Cardiac muscle cell (in vitro differentiated cells and primary cell): ENCODE measurements around the gene CDKN1A. TPM values are rescaled to one million over a fixed set of nuclear protein-coding genes. Genes with fewer than 3 reads are reported as not detected.

Source experiments
- DNase-seq, 2 donors: peaks; one replicate each; pipeline versions ENCODE4 v3.0.0 to v3.0.0-alpha.2; 2010 to 2017; ENCODE audit warnings: low read depth in 1 of 2, low spot score in 1 of 2
- H3K27ac ChIP-seq: fragments of 200-600 bp; sonication (generic); 2 replicates; pipeline ENCODE4 v1.5.1; 2016
- H3K27me3 ChIP-seq: fragments of 200-600 bp; sonication (generic); 2 replicates; pipeline ENCODE4 v1.6.0; 2016; ENCODE audit warnings: control low read depth
- H3K36me3 ChIP-seq: fragments of 200-600 bp; sonication (generic); 2 replicates; pipeline ENCODE4 v1.5.1; 2016; ENCODE audit warnings: control low read depth
- H3K4me1 ChIP-seq: fragments of 200-600 bp; sonication (generic); 2 replicates; pipeline ENCODE4 v1.8.1; 2017; ENCODE audit warnings: low read depth, mild to moderate bottlenecking, mixed run types
- H3K4me3 ChIP-seq: fragments of 200-600 bp; sonication (generic); 2 replicates; pipeline ENCODE4 v1.5.1; 2016; ENCODE audit warnings: mild to moderate bottlenecking
- H3K9me3 ChIP-seq: fragments of 200-600 bp; sonication (generic); 2 replicates; pipeline ENCODE4 v1.5.1; 2017; ENCODE audit warnings: low read depth, mild to moderate bottlenecking, control low read depth
- polyA plus RNA-seq: library from polyadenylated mRNA; unstranded; fragments of >200 nt; fragmentation: Nextera tagmentation; extraction: Ambion mirVana; gene quantifications from 2 replicates; pipeline ENCODE4 v1.2.1, GENCODE V29; 2016
- total RNA-seq: library from RNA; depleted of rRNA; stranded (reverse); fragments of >200 nt; gene quantifications from 2 replicates; pipeline ENCODE4 v1.2.3, GENCODE V29; 2016
- TF ChIP-seq, protein P1 (sequence below): IDR thresholded peaks from 2 replicates; pipeline ENCODE4 v1.5.1; 2012; ENCODE audit warnings: low read depth, mild to moderate bottlenecking, low read length

Gene CDKN1A
- total and polyA plus RNA-seq, 2 experiments from 2014 or later, result 60.8 to 141 TPM

DNA sequence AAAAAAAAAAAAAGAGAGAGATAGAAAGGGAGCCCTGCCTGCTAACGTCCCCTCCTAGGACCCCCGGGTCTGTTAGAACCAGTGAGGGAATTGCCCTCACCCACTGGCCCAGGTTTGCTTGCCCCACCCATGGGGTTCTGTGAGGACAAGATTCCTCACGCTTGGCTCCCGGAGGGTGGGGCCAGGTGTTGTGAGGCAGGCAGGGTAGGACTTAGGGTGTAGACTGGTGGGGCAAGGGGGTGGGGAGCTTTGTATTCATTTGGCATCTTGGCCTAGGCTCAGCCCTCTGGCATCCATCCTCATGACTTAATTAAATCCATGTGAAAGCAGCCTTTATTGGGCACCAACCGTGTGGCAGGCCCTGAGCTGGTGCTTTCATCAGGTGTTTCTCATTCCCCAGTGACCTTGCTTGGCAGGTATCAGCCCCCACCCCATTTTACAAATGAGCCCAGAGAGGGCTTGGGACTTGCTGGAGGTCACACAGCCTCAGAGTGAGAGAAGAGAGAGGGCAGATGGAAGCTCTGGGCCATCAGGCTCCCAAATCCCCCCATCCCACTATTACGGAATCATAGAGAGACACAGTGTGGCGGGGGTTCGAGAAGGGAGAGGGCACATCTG is 38.1 kb downstream of the CDKN1A start:
- Histone ChIP-seq H3K9me3 (no peaks in the 10 kb centered on the region), H3K36me3 (no peaks in the 10 kb centered on the region), H3K4me1 (no peaks in the 10 kb centered on the region), H3K27me3 (no peaks in the 10 kb centered on the region), H3K4me3 (no peak overlapping the region), H3K27ac (no peak overlapping the region)
- TF ChIP-seq, protein P1, sequence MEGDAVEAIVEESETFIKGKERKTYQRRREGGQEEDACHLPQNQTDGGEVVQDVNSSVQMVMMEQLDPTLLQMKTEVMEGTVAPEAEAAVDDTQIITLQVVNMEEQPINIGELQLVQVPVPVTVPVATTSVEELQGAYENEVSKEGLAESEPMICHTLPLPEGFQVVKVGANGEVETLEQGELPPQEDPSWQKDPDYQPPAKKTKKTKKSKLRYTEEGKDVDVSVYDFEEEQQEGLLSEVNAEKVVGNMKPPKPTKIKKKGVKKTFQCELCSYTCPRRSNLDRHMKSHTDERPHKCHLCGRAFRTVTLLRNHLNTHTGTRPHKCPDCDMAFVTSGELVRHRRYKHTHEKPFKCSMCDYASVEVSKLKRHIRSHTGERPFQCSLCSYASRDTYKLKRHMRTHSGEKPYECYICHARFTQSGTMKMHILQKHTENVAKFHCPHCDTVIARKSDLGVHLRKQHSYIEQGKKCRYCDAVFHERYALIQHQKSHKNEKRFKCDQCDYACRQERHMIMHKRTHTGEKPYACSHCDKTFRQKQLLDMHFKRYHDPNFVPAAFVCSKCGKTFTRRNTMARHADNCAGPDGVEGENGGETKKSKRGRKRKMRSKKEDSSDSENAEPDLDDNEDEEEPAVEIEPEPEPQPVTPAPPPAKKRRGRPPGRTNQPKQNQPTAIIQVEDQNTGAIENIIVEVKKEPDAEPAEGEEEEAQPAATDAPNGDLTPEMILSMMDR, result no peak
- DNase-seq, result no peak

DNA sequence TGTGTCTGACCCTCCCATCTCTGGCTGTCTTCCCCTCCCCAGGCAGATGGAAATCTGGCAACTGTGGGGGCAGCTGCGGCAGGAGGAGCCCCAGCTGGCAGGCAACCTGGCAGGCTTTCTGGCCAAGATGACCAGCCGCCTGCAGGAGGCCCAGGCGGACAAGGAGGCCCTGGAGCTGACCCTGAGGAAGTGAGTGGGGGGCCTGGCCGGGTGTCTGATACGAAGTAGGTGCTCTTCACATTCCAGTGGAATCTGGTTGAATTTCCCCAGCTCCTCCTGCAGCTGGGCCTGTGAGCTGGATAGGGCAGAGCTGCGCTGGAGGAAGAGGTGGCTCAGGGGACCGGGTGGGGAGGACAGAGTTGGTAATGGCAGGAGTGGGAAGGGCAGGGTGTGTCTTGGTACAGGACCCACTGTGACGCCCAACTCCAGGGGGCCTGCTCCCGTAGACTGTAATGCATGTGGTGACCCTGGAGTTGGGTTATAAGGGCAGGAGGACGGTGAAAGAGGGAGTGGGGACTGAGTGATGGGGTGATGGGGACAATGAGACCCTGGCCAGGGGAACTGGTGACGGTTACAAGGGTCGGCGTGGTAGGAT is 38.8 kb downstream of the CDKN1A start:
- TF ChIP-seq, protein P1, result no peak
- no peak overlapping the region for H3K4me3 ChIP-seq
- no peaks in the 10 kb centered on the region for H3K36me3 ChIP-seq
- H3K9me3 ChIP-seq, result no peaks in the 10 kb centered on the region
- H3K27ac ChIP-seq, result no peak overlapping the region
- no peaks in the 10 kb centered on the region for H3K4me1 ChIP-seq
- H3K27me3 ChIP-seq, result no peaks in the 10 kb centered on the region
- peak in 1 of 2 donors; percentile 21 for DNase-seq

DNA sequence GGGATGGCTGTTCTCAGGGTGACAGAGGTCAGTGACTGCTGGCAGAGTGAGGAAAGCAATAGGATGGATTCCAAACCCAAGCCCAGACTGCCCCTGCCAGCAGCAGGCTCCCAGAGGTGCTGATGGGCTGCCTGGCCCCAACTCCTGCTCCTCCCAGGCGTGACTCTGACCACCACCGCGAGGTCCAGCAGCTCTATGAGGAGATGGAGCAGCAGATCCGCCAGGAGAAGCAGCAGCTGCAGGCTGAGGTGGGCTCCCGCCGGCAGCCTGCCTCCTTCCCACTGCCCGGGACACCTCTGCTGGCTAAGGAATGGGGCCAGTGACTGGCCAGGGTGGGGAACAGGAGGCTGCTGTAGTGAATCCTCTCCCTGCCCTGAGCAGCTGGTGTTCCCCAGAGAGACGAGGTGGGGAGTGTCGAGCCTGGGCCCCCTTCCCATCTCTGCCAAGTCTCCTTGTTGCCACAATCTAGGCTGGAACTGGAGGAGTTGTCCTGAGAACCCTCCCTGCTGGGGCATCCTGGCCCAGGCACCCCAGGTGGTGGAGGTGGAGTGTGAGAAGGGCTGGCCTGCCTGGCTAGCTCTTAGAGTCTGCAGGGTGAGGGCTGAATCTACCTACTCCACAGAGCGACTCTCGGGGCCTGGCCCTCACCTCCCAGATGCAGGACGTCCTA is 39.5 kb downstream of the CDKN1A start:
- H3K4me3 ChIP-seq, result no peak overlapping the region
- TF ChIP-seq, protein P1, result no peak
- no peaks in the 10 kb centered on the region for H3K9me3 ChIP-seq
- H3K27ac ChIP-seq, result no peak overlapping the region
- DNase-seq, result no peak
- no peaks in the 10 kb centered on the region for H3K4me1 ChIP-seq
- no peaks in the 10 kb centered on the region for H3K36me3 ChIP-seq
- no peaks in the 10 kb centered on the region for H3K27me3 ChIP-seq

DNA sequence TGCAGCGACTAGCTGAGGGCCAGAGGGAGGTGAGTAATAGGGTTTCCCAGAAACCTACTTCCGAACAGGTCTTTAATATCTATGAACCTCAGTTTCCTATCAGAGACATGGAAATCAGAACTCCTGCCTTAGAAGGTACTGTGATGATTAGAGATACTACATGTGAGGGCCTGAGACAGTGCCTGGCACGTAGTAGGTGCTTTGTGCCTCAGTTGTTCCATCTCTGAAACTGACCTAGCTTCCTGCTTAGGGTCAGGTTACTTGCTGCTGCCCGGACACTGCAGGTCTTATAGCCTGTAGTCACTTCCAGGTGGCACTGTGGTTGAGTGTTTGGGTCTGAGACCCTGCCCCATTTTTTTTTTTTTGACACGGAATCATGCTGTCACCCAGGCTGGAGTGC is 40.0 kb downstream of the CDKN1A start:
- no peak for DNase-seq
- Histone ChIP-seq H3K27ac (no peak overlapping the region), H3K36me3 (no peaks in the 10 kb centered on the region), H3K4me1 (no peaks in the 10 kb centered on the region), H3K27me3 (no peaks in the 10 kb centered on the region), H3K4me3 (no peak overlapping the region), H3K9me3 (no peaks in the 10 kb centered on the region)
- TF ChIP-seq, protein P1, result no peak

DNA sequence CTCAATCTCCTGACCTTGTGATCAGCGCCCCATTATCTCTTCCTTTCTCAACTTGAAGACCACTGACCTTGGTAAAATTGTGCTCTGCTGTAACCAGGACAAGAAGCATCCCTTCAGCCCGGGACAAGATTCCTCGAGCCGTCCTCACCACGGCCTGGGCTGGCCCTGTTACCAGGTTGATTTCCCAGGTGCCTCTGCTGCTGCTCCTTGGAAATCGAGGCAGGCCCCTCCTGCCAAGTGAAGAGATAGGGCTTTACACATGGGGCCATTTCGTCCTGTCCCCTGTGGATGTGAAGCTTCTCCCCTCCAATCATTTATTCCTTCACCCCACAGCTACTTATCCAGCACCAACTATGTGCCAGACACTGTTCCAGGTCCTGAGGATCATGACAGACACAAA is 40.6 kb downstream of the CDKN1A start:
- Histone ChIP-seq H3K27ac (no peak overlapping the region), H3K4me3 (no peak overlapping the region), H3K36me3 (no peaks in the 10 kb centered on the region), H3K4me1 (no peaks in the 10 kb centered on the region), H3K9me3 (no peaks in the 10 kb centered on the region), H3K27me3 (no peaks in the 10 kb centered on the region)
- TF ChIP-seq, protein P1, result no peak
- no peak for DNase-seq
